HCT116 (cell line): Measurements from ENCODE around the gene SIRT7. TPM values are rescaled to one million over a fixed set of nuclear protein-coding genes. Genes with fewer than 3 reads are reported as not detected.

Source experiments
- ATAC-seq: fragments of 200-7000 bp; cut with Tn5 transposase; 2 replicates; pipeline ENCODE4 v1.9.1; 2020; ENCODE audit warnings: mild to moderate bottlenecking, moderate library complexity
- BruUV-seq: library from RNA; stranded (reverse); fragments of 400-500 nt; replicated peaks from 2 replicates; lab custom pipeline; 2021; lab: Mats Ljungman, UMichigan
- CTCF ChIA-PET: fragments of 300-600 bp; sonication (Branson Sonifier 250); formaldehyde crosslinking; loops from one replicate; lab custom pipeline; 2021; ENCODE audit warnings: antibody characterized with exemption; lab: Charles Lee
- POLR2A ChIA-PET: fragments of 300-600, 350-600 bp; sonication (Branson Sonifier 250); formaldehyde crosslinking; loops from one replicate; lab custom pipeline; 2021; ENCODE audit warnings: antibody characterized with exemption; lab: Charles Lee
- RAD21 ChIA-PET, 2 experiments: fragments of 300-600 bp; sonication (Branson Sonifier 250); formaldehyde crosslinking; loops; one replicate each; lab custom pipeline; 2023; ENCODE audit warnings: low total read pairs in 2 of 2; ENCODE audit not compliant: uncharacterized antibody in 2 of 2, unreplicated experiment in 2 of 2, low non-redundant PET in 1 of 2; lab: Charles Lee
- DNase-seq: peaks from one replicate; pipeline ENCODE4 v3.0.0-alpha.2; 2010; ENCODE audit warnings: low read depth, low spot score
- H2AFZ ChIP-seq: fragments of 200-600 bp; shearing (Covaris generic), sonication (generic); 2 replicates; pipeline ENCODE4 v1.6.1; 2017; ENCODE audit warnings: low read depth, mixed run types, mixed read lengths, antibody characterized with exemption, low read length; ENCODE audit not compliant: poor library complexity, severe bottlenecking
- H3K27ac ChIP-seq: 2 replicates; pipeline ENCODE4 v1.5.1; 2012; ENCODE audit warnings: low read depth, low read length
- H3K27me3 ChIP-seq: fragments of 200-600 bp; sonication (generic); 2 replicates; pipeline ENCODE4 v1.6.1; 2016; ENCODE audit warnings: mixed run types, low read length, mixed read lengths; ENCODE audit not compliant: insufficient read depth
- H3K36me3 ChIP-seq, 2 experiments: fragments of 200-500 bp in 1 of 2; fragments of 200-600 bp in 1 of 2; sonication (Bioruptor generic) in 1 of 2; sonication (generic) in 1 of 2; 2 replicates each; pipeline versions ENCODE4 v1.5.1 to v1.6.1; 2014 to 2016; ENCODE audit warnings: low read length in 2 of 2, inconsistent platforms in 1 of 2, mixed read lengths in 1 of 2, mixed run types in 1 of 2; ENCODE audit not compliant: insufficient read depth in 2 of 2, control insufficient read depth in 1 of 2
- H3K4me1 ChIP-seq, 2 experiments: fragments of 200-600 bp in 1 of 2; sonication (generic) in 1 of 2; 2 replicates each; pipeline versions ENCODE4 v1.5.1 to v1.6.1; 2012 to 2017; ENCODE audit warnings: low read length in 2 of 2, inconsistent platforms in 1 of 2, mild to moderate bottlenecking in 1 of 2, mixed read lengths in 1 of 2, mixed run types in 1 of 2, moderate library complexity in 1 of 2; ENCODE audit not compliant: insufficient read depth in 2 of 2, control insufficient read depth in 1 of 2
- H3K4me2 ChIP-seq: fragments of 200-600 bp; sonication (generic); 2 replicates; pipeline ENCODE4 v1.6.1; 2017; ENCODE audit warnings: mixed run types, low read length, mixed read lengths
- H3K4me3 ChIP-seq, 2 experiments: fragments of 200-600 bp in 1 of 2; sonication (generic) in 1 of 2; replicated peaks in 1 of 2; 2 replicates each; pipeline ENCODE4 v1.5.1; 2011 to 2016; ENCODE audit warnings: low read length in 2 of 2, control low read depth in 1 of 2, low read depth in 1 of 2, mild to moderate bottlenecking in 1 of 2, mixed read lengths in 1 of 2, mixed run types in 1 of 2
- H3K79me2 ChIP-seq: fragments of 200-600 bp; sonication (generic); 2 replicates; pipeline ENCODE4 v1.6.1; 2017; ENCODE audit warnings: mild to moderate bottlenecking, mixed run types, low read length, moderate library complexity, mixed read lengths; ENCODE audit not compliant: insufficient read depth
- H3K9ac ChIP-seq: fragments of 200-600 bp; sonication (generic); 2 replicates; pipeline ENCODE4 v1.6.1; 2016; ENCODE audit warnings: low read length, mixed read lengths
- H3K9me2 ChIP-seq: fragments of 200-600 bp; sonication (generic), shearing (Covaris generic); 2 replicates; pipeline ENCODE4 v1.6.1; 2017; ENCODE audit warnings: mixed run types, mild to moderate bottlenecking, moderate library complexity; ENCODE audit not compliant: insufficient read depth
- H3K9me3 ChIP-seq, 2 experiments: fragments of 200-500 bp in 1 of 2; fragments of 200-600 bp in 1 of 2; sonication (Bioruptor generic) in 1 of 2; sonication (generic) in 1 of 2; 2 replicates each; pipeline ENCODE4 v1.6.1; 2014 to 2017; ENCODE audit warnings: low read length in 2 of 2, mixed read lengths in 2 of 2, inconsistent platforms in 1 of 2, low read depth in 1 of 2, mild to moderate bottlenecking in 1 of 2, mixed run types in 1 of 2, moderate library complexity in 1 of 2; ENCODE audit not compliant: control insufficient read depth in 1 of 2, insufficient read depth in 1 of 2
- H4K20me1 ChIP-seq: fragments of 200-600 bp; sonication (generic), shearing (Covaris generic); 2 replicates; pipeline ENCODE4 v1.6.1; 2017; ENCODE audit warnings: mixed run types, mild to moderate bottlenecking, moderate library complexity; ENCODE audit not compliant: insufficient read depth
- ATF3 ChIP-seq: IDR thresholded peaks from 2 replicates; pipeline ENCODE4 v1.6.1; 2012
- CEBPB ChIP-seq: IDR thresholded peaks from 2 replicates; pipeline ENCODE4 v1.6.1; 2012; ENCODE audit warnings: low read depth
- ELF1 ChIP-seq: IDR thresholded peaks from 2 replicates; pipeline ENCODE4 v1.6.1; 2012; ENCODE audit warnings: low read depth, borderline replicate concordance
- JUND ChIP-seq: IDR thresholded peaks from 2 replicates; pipeline ENCODE4 v1.6.1; 2012
- POLR2A ChIP-seq: IDR thresholded peaks from 2 replicates; pipeline ENCODE4 v1.7.0; 2011; ENCODE audit warnings: borderline replicate concordance; ENCODE audit not compliant: insufficient read depth, insufficient read length; ENCODE audit errors: extremely low read depth
- POLR2AphosphoS5 ChIP-seq: IDR thresholded peaks from 2 replicates; pipeline ENCODE4 v1.6.1; 2011; ENCODE audit warnings: mild to moderate bottlenecking, low read depth, low read length, moderate library complexity
- RAD21 ChIP-seq: IDR thresholded peaks from 2 replicates; pipeline ENCODE4 v1.6.1; 2012; ENCODE audit warnings: low read depth, mild to moderate bottlenecking
- REST ChIP-seq: IDR thresholded peaks from 2 replicates; pipeline ENCODE4 v1.6.1; 2012; ENCODE audit warnings: low read depth
- SP1 ChIP-seq: IDR thresholded peaks from 2 replicates; pipeline ENCODE4 v1.6.1; 2012; ENCODE audit warnings: low read depth
- SRF ChIP-seq: IDR thresholded peaks from 2 replicates; pipeline ENCODE4 v1.6.1; 2012; ENCODE audit warnings: low read depth
- YY1 ChIP-seq: IDR thresholded peaks from 2 replicates; pipeline ENCODE4 v1.6.1; 2011; ENCODE audit warnings: low read length, low read depth, moderate library complexity, mild to moderate bottlenecking; ENCODE audit not compliant: insufficient replicate concordance; ENCODE audit errors: extremely low read depth
- ZBTB33 ChIP-seq: IDR thresholded peaks from 2 replicates; pipeline ENCODE4 v1.6.1; 2011; ENCODE audit warnings: mild to moderate bottlenecking, low read length, moderate library complexity; ENCODE audit not compliant: insufficient replicate concordance; ENCODE audit errors: extremely low read depth
- intact Hi-C: fragments of 100-400 bp; cut with micrococcal nuclease; formaldehyde crosslinking; loops from 2 replicates; pipeline ENCODE4 v1.10.0; 2022
- total RNA-seq: library from RNA; stranded (reverse); gene quantifications from one replicate; pipeline ENCODE4 v1.2.1, GENCODE V29; 2021; ENCODE audit not compliant: unreplicated experiment

Gene SIRT7
- total RNA-seq, 1 experiment from 2014 or later = 62.6 TPM

GRCh38 chr17:81935709-81936084, 17.7 kb upstream of the SIRT7 start:
- H3K9me2 ChIP-seq = no peaks in the 10 kb centered on the region
- TF ChIP-seq CEBPB = no peak
- TF ChIP-seq POLR2AphosphoS5 = peak; percentile 18; the same call in 1 of the 2 replicates
- TF ChIP-seq, all 23 proteins: peak for 1
- no peaks in the 10 kb centered on the region for H3K27me3 ChIP-seq
- peaks cover 7 to 49% of the 10 kb centered on the region in 2 experiments; a peak in 3 of 4 replicates for H3K4me1 ChIP-seq
- H3K4me3 ChIP-seq = peak overlapping the region; percentile 90 to 100
- peaks cover 6 to 33% of the 10 kb centered on the region in 2 experiments; a peak in 2 of 4 replicates for H3K36me3 ChIP-seq
- H3K9ac ChIP-seq = peak overlapping the region; percentile 96
- peaks cover 17% of the 10 kb centered on the region for H3K79me2 ChIP-seq
- no peak for ATAC-seq
- ChIA-PET POLR2A (interaction anchor here (0.7 to 2.2 kb wide), 2 partner anchors 9 to 87 kb away, joined by 3 to 18 read pairs; partner anchors contain the start of genes CENPX, LRRC45 and MAFG), CTCF (interaction anchor here (1.1 to 1.8 kb wide), 2 partner anchors 9 to 24 kb away, joined by 7 to 8 read pairs; partner anchors contain the start of genes MAFG and NOTUM), RAD21 (interaction anchor here in 1 of 2 experiments (0.6 kb wide), 1 partner anchor 63 kb away, joined by 3 read pairs; no protein-coding TSS in a partner anchor)
- H3K4me2 ChIP-seq = peak overlapping the region; percentile 95
- H3K9me3 ChIP-seq = no peaks in the 10 kb centered on the region
- DNase-seq = no peak
- no peak overlapping the region for H2AFZ ChIP-seq
- intact Hi-C loops = no loop called here
- peak overlapping the region; percentile 92 for H3K27ac ChIP-seq
- no peaks in the 10 kb centered on the region for H4K20me1 ChIP-seq
- BruUV-seq = no TSS peak

GRCh38 chr17:81934850-81935708, 17.1 kb upstream of the SIRT7 start:
- DNase-seq = no peak
- no peaks in the 10 kb centered on the region for H4K20me1 ChIP-seq
- H3K4me1 ChIP-seq = peaks cover 9 to 52% of the 10 kb centered on the region in 2 experiments; a peak in 3 of 4 replicates
- ChIA-PET POLR2A (interaction anchor here (1.0 kb wide), 1 partner anchor 88 kb away, joined by 4 read pairs; the partner anchor contains the start of genes CENPX and LRRC45), CTCF (interaction anchor here (1.8 kb wide), 1 partner anchor 25 kb away, joined by 8 read pairs; the partner anchor contains the start of gene NOTUM), RAD21 (no interaction called here)
- H3K36me3 ChIP-seq = peaks cover 6 to 33% of the 10 kb centered on the region in 2 experiments; a peak in 2 of 4 replicates
- H3K9me2 ChIP-seq = no peaks in the 10 kb centered on the region
- H3K27me3 ChIP-seq = no peaks in the 10 kb centered on the region
- BruUV-seq = no TSS peak
- peaks cover 17% of the 10 kb centered on the region for H3K79me2 ChIP-seq
- no peak for ATAC-seq
- peak overlapping the region; percentile 14; the same call in 1 of the 2 replicates for H3K27ac ChIP-seq
- intact Hi-C loops = no loop called here
- H3K4me3 ChIP-seq = peak overlapping the region in 1 of 2 experiments; percentile 100; a peak in 2 of 4 replicates
- peak overlapping the region; percentile 95 for H3K4me2 ChIP-seq
- H2AFZ ChIP-seq = no peak overlapping the region
- H3K9ac ChIP-seq = no peak overlapping the region
- H3K9me3 ChIP-seq = no peaks in the 10 kb centered on the region
- TF ChIP-seq YY1 (no peak), ZBTB33 (no peak), ELF1 (no peak), REST (no peak), RAD21 (no peak), JUND (no peak), SP1 (no peak), POLR2A (no peak), SRF (no peak), ATF3 (no peak)
